ENCODE measurements around the gene KIRREL3. TPM values are rescaled to one million over a fixed set of nuclear protein-coding genes. Genes with fewer than 3 reads are reported as not detected.

Gene KIRREL3
- total RNA-seq, 5 donors from 2014 or later (not counting 1 experiment from before 2014, with no cell fraction given): not detected

- DNase-seq (no peak), ATAC-seq (replicated peaks in 1 of 4) (no peak)
- peaks cover 0 to under 1% of the 10 kb centered on the region in 2 donors for H3K36me3 ChIP-seq (ENCODE audit: control insufficient read depth in 2 of 2, extremely low read depth in 1 of 2, insufficient read depth in 1 of 2, low read length in 1 of 2)
- WGBS (ENCODE audit: insufficient coverage): 59% methylated on average over 10 of the region's 11 CpGs
- no peak overlapping the region for H3K27ac Mint-ChIP-seq
- H3K4me1 ChIP-seq (ENCODE audit: control insufficient read depth in 1 of 2, extremely low read depth in 1 of 2, insufficient read depth in 2 of 2, low read length in 2 of 2): peaks cover 0 to 12% of the 10 kb centered on the region in 2 experiments
- H3K27ac ChIP-seq (ENCODE audit: low read length): no peak overlapping the region
- ChIA-PET CTCF (interaction anchor here in 1 of 2 donors (0.9 kb wide), 1 partner anchor 61 kb away, joined by 4 read pairs; no protein-coding TSS in a partner anchor), POLR2A (interaction anchor here in 1 of 2 donors (0.6 kb wide), 1 partner anchor 380 kb away, joined by 5 read pairs; no protein-coding TSS in a partner anchor)
- peaks cover 9 to 14% (median 11%) of the 10 kb centered on the region in 3 donors for H3K4me1 Mint-ChIP-seq
- peaks cover 3 to 7% of the 10 kb centered on the region in 2 donors for H3K27me3 Mint-ChIP-seq
- H3K9me3 ChIP-seq: no peaks in the 10 kb centered on the region
- peaks cover 0 to 15% of the 10 kb centered on the region in 2 experiments for H3K27me3 ChIP-seq (replicated peaks in 1 of 2; ENCODE audit: control insufficient read depth in 2 of 2, extremely low read depth in 1 of 2, insufficient read depth in 2 of 2, low read length in 1 of 2)
- no peaks in the 10 kb centered on the region for H3K9me3 Mint-ChIP-seq
- H3K4me3 Mint-ChIP-seq: no peak overlapping the region
- H3K36me3 Mint-ChIP-seq: no peaks in the 10 kb centered on the region
- no peak overlapping the region for H3K4me3 ChIP-seq (ENCODE audit: control insufficient read depth in 1 of 2, extremely low read depth in 1 of 2, low read length in 1 of 2)
Observed at GRCh38 chr11:126419801-126420697, 580.5 kb downstream of the KIRREL3 start.

DNA sequence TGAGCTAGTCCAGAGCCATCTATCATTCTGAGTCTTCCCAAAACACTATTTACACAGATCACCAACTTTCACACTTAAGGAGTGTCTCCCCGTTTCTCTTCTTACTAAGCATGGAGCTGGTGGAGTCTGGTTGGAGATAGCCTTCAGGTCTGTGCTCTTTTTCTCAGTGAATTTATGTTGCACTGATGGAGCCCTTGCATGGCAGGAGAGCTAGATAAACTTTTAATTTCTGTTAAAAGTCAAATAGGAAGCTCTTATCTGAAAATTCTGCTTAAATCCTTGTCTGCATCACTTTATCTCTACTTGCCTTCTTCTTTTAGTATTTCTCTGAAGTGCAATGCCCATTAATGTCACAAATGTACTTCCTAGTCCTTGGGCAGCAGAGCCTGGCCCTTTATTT is 581.7 kb downstream of the KIRREL3 start:
- Mint-ChIP-seq H3K27me3 (peaks cover 3 to 5% of the 10 kb centered on the region in 2 donors), H3K9me3 (no peaks in the 10 kb centered on the region), H3K4me3 (no peak overlapping the region), H3K27ac (no peak overlapping the region), H3K4me1 (peaks cover 9 to 14% (median 11%) of the 10 kb centered on the region in 3 donors), H3K36me3 (no peaks in the 10 kb centered on the region)
- ChIA-PET POLR2A (interaction anchor here in 1 of 2 donors (0.7 kb wide), 1 partner anchor 18 kb away, joined by 11 read pairs; no protein-coding TSS in a partner anchor), CTCF (interaction anchor here in 1 of 2 donors (0.6 to 1.5 kb wide), 3 partner anchors 10 to 98 kb away, joined by 3 to 4 read pairs (median 3); no protein-coding TSS in a partner anchor)
- WGBS (ENCODE audit: insufficient coverage): no CpG with 5 or more reads among the region's 1 CpG
- Histone ChIP-seq H3K27ac (ENCODE audit: low read length) (no peak overlapping the region), H3K27me3 (replicated peaks in 1 of 2; ENCODE audit: control insufficient read depth in 2 of 2, extremely low read depth in 1 of 2, insufficient read depth in 2 of 2, low read length in 1 of 2) (peaks cover 0 to 8% of the 10 kb centered on the region in 2 experiments), H3K4me1 (ENCODE audit: control insufficient read depth in 1 of 2, extremely low read depth in 1 of 2, insufficient read depth in 2 of 2, low read length in 2 of 2) (peaks cover 0 to 12% of the 10 kb centered on the region in 2 experiments), H3K9me3 (no peaks in the 10 kb centered on the region), H3K4me3 (ENCODE audit: control insufficient read depth in 1 of 2, extremely low read depth in 1 of 2, low read length in 1 of 2) (no peak overlapping the region), H3K36me3 (ENCODE audit: control insufficient read depth in 2 of 2, extremely low read depth in 1 of 2, insufficient read depth in 1 of 2, low read length in 1 of 2) (peaks cover 0 to 3% of the 10 kb centered on the region in 2 donors)
- ATAC-seq (replicated peaks in 1 of 4) (no peak), DNase-seq (no peak)

GRCh38 chr11:126417091-126417862 is 583.3 kb downstream of the KIRREL3 start:
- H3K9me3 Mint-ChIP-seq: no peaks in the 10 kb centered on the region
- H3K27me3 ChIP-seq (replicated peaks in 1 of 2; ENCODE audit: control insufficient read depth in 2 of 2, extremely low read depth in 1 of 2, insufficient read depth in 2 of 2, low read length in 1 of 2): peaks cover 0 to 5% of the 10 kb centered on the region in 2 experiments
- peak overlapping the region; percentile 41 to 71 (median 51) for H3K4me3 Mint-ChIP-seq
- H3K27ac ChIP-seq (ENCODE audit: low read length): no peak overlapping the region
- DNase-seq: no peak
- peaks cover 0 to 12% of the 10 kb centered on the region in 2 experiments for H3K4me1 ChIP-seq (ENCODE audit: control insufficient read depth in 1 of 2, extremely low read depth in 1 of 2, insufficient read depth in 2 of 2, low read length in 2 of 2)
- ChIA-PET CTCF (interaction anchor here (0.6 to 1.5 kb wide), 3 partner anchors 63 to 107 kb away, joined by 3 to 4 read pairs (median 4); no protein-coding TSS in a partner anchor), POLR2A (no interaction called here)
- WGBS (ENCODE audit: insufficient coverage): 86% methylated on average over 4 of the region's 12 CpGs
- peaks cover 3 to 5% of the 10 kb centered on the region in 2 donors for H3K27me3 Mint-ChIP-seq
- H3K4me3 ChIP-seq (ENCODE audit: control insufficient read depth in 1 of 2, extremely low read depth in 1 of 2, low read length in 1 of 2): peak overlapping the region; percentile 23 to 39
- no peak overlapping the region for H3K27ac Mint-ChIP-seq
- H3K36me3 ChIP-seq (ENCODE audit: control insufficient read depth in 2 of 2, extremely low read depth in 1 of 2, insufficient read depth in 1 of 2, low read length in 1 of 2): peaks cover 0 to 3% of the 10 kb centered on the region in 2 donors
- H3K9me3 ChIP-seq: no peaks in the 10 kb centered on the region
- peaks cover 9 to 14% (median 11%) of the 10 kb centered on the region in 3 donors for H3K4me1 Mint-ChIP-seq
- ATAC-seq (replicated peaks in 1 of 4): no peak
- peaks cover under 1% of the 10 kb centered on the region for H3K36me3 Mint-ChIP-seq

DNA sequence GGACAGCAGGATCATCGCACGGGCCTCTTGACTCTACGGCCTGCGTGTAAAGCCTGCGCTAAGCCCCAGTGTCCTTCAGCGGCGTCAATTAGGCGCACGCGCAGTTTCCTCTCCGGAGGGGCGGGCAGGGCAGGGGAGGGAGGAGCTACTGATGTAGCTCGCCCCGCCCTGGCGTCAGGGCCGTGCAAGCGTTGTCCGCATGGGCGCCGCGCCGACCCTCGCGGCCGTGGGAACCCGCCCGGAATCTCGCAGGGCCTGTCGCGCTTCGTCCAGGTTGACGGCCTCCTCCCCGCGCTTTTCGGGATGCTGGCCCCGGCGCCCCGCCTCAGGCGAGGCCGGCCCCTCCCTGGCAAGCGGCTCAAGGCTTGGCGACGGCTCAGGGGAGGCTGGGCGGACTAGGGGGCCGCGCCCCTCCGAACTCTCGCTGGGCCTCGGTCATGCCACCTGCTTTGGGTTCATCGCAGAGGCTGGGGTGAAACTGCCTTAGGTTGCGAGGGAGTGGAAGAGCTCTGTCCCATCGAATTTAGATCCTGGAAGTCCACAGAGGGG is 584.0 kb downstream of the KIRREL3 start:
- POLR2A ChIA-PET: no interaction called here

DNA sequence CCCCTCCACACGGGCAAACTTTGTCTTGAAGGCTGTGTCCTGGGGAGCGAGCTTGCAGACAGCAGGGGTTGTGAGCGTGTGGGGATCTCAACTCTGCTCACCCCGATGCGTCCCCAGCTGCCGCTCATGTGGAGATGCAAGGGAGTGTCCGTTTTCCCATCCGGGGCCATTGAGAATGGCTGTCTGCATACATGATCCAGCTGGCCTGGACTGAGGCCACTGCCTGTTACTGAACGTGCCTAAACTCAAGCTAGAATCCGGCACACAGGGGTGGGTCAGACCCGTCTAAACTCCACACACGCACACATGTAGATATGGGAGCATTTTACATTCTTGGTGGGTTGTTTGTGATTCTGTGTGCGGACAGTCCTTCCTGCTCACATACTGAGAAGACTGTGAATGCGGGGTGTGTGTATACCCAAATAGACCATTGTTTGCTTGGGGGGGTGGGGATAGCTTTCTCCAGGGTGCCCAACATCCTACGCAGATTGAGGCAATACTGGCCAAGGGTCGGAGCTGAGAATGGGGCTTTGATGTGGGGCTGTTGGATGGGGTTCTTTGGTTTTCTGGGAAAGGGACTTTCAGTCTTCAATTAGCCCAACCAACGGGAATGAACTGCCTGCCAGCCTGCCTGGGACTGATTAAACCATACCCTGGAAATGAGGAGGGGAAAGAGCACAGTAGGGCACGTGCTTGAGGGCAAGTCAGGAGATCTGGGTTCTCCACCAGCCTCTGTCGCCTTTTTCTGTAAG is 584.7 kb downstream of the KIRREL3 start:
- ChIA-PET CTCF (no interaction called here), POLR2A (no interaction called here)
- Histone ChIP-seq H3K4me1 (ENCODE audit: control insufficient read depth in 1 of 2, extremely low read depth in 1 of 2, insufficient read depth in 2 of 2, low read length in 2 of 2) (peaks cover 0 to 12% of the 10 kb centered on the region in 2 experiments), H3K27ac (ENCODE audit: low read length) (no peak overlapping the region), H3K27me3 (replicated peaks in 1 of 2; ENCODE audit: control insufficient read depth in 2 of 2, extremely low read depth in 1 of 2, insufficient read depth in 2 of 2, low read length in 1 of 2) (peaks cover 0 to 5% of the 10 kb centered on the region in 2 experiments), H3K9me3 (no peaks in the 10 kb centered on the region), H3K36me3 (ENCODE audit: control insufficient read depth in 2 of 2, extremely low read depth in 1 of 2, insufficient read depth in 1 of 2, low read length in 1 of 2) (peaks cover 0 to 3% of the 10 kb centered on the region in 2 donors), H3K4me3 (ENCODE audit: control insufficient read depth in 1 of 2, extremely low read depth in 1 of 2, low read length in 1 of 2) (peak overlapping the region; percentile 39)
- H3K27ac Mint-ChIP-seq: peak overlapping the region in 1 of 2 donors; percentile 74
- peaks cover 9 to 14% (median 11%) of the 10 kb centered on the region in 3 donors for H3K4me1 Mint-ChIP-seq
- no peak for DNase-seq
- no peaks in the 10 kb centered on the region for H3K9me3 Mint-ChIP-seq
- ATAC-seq (replicated peaks in 1 of 4): no peak
- H3K4me3 Mint-ChIP-seq: peak overlapping the region; percentile 51 to 71 (median 57)
- H3K36me3 Mint-ChIP-seq: peaks cover 6% of the 10 kb centered on the region
- WGBS (ENCODE audit: insufficient coverage): 90% methylated on average over 12 of the region's 19 CpGs
- H3K27me3 Mint-ChIP-seq: peaks cover 0 to 3% of the 10 kb centered on the region in 2 donors

More for the DNA sequence above, 584.0 kb downstream of the KIRREL3 start:
- Histone ChIP-seq H3K27me3 (replicated peaks in 1 of 2; ENCODE audit: control insufficient read depth in 2 of 2, extremely low read depth in 1 of 2, insufficient read depth in 2 of 2, low read length in 1 of 2) (peaks cover 0 to 5% of the 10 kb centered on the region in 2 experiments), H3K4me1 (ENCODE audit: control insufficient read depth in 1 of 2, extremely low read depth in 1 of 2, insufficient read depth in 2 of 2, low read length in 2 of 2) (peaks cover 0 to 12% of the 10 kb centered on the region in 2 experiments), H3K9me3 (no peaks in the 10 kb centered on the region), H3K4me3 (ENCODE audit: control insufficient read depth in 1 of 2, extremely low read depth in 1 of 2, low read length in 1 of 2) (peak overlapping the region; percentile 39), H3K36me3 (ENCODE audit: control insufficient read depth in 2 of 2, extremely low read depth in 1 of 2, insufficient read depth in 1 of 2, low read length in 1 of 2) (peaks cover 0 to 3% of the 10 kb centered on the region in 2 donors), H3K27ac (ENCODE audit: low read length) (no peak overlapping the region)
- Mint-ChIP-seq H3K4me1 (peaks cover 9 to 14% (median 11%) of the 10 kb centered on the region in 3 donors), H3K4me3 (peak overlapping the region; percentile 51 to 71 (median 57)), H3K27ac (peak overlapping the region in 1 of 2 donors; percentile 74), H3K9me3 (no peaks in the 10 kb centered on the region), H3K27me3 (peaks cover 0 to 5% of the 10 kb centered on the region in 2 donors), H3K36me3 (peaks cover 6% of the 10 kb centered on the region)
- 18% methylated on average over 52 of the region's 52 CpGs for WGBS (ENCODE audit: insufficient coverage)
- CTCF ChIA-PET: interaction anchor here in 1 of 2 donors (0.6 to 1.2 kb wide), 2 partner anchors 64 to 106 kb away, joined by 4 read pairs; no protein-coding TSS in a partner anchor
- DNase-seq (peak; percentile 8 to 74 (median 53)), ATAC-seq (replicated peaks in 1 of 4) (peak; percentile 89 to 98 (median 96))
